Subcutaneous preadipocyte (primary cell): ENCODE results near the gene RTL1. TPM values are rescaled to one million over a fixed set of nuclear protein-coding genes. Genes with fewer than 3 reads are reported as not detected.

ENCODE experiments used
- small RNA-seq: library from RNA; depleted of rRNA; stranded (forward); fragments of <200 nt; gene quantifications from one replicate; pipeline ENCODE3, GENCODE V24; 2012
- total RNA-seq: library from RNA; depleted of rRNA; stranded (reverse); fragments of >200 nt; gene quantifications from 2 replicates; pipeline ENCODE4 v1.2.3, GENCODE V29; 2012

The RTL1 gene
- total RNA-seq = not detected in 2 replicates

GRCh38 chr14:100903672-100904185 lies at the start of gene RTL1:
Gene RTL1, minus strand, starts transcription at chr14:100903722. Its CDS starts 18,934 bp downstream, at chr14:100884788.

Small RNAs within 50 kb of the gene (small RNA-seq; reads per million reads assigned to genes)
- gene MIR127 (not detected), gene MIR136 (not detected), gene MIR337 (20.4 reads per million, percentile 97 among the genes with 10 or more reads in this experiment), gene MIR370 (45.8 reads per million, percentile 98 among the genes with 10 or more reads in this experiment), gene MIR431 (not detected), gene MIR432 (not detected), gene MIR433 (not detected), gene MIR493 (31.3 reads per million, percentile 97 among the genes with 10 or more reads in this experiment), gene RF02145 (not detected), gene SNORD112 (3.5 reads per million, percentile 89 among the genes with 10 or more reads in this experiment), gene SNORD113-1 (not detected), gene SNORD113-2 (not detected), gene SNORD113-3 (23.0 reads per million, percentile 97 among the genes with 10 or more reads in this experiment), gene SNORD113-4 (66.7 reads per million, percentile 98 among the genes with 10 or more reads in this experiment), gene SNORD113-5 (348 reads per million, percentile 99 among the genes with 10 or more reads in this experiment), gene SNORD113-6 (463 reads per million, percentile 99 among the genes with 10 or more reads in this experiment), gene SNORD113-7 (1,109 reads per million, percentile 100 among the genes with 10 or more reads in this experiment), gene SNORD113-8 (1,677 reads per million, percentile 100 among the genes with 10 or more reads in this experiment), gene SNORD113-9 (515 reads per million, percentile 99 among the genes with 10 or more reads in this experiment), gene SNORD114-1 (630 reads per million, percentile 99 among the genes with 10 or more reads in this experiment), gene SNORD114-2 (not detected), gene SNORD114-3 (56.7 reads per million, percentile 98 among the genes with 10 or more reads in this experiment)

Other genes with a start within 250 kb of the RTL1 start
- gene DLK1, start 176.8 kb downstream of the RTL1 start, total RNA-seq = not detected in 2 replicates
- 166 and 169 TPM in 2 replicates for gene MEG3, start 77.6 kb downstream of the RTL1 start, total RNA-seq